Natural killer cell (primary cell): ENCODE results near the gene AP1B1. TPM values are rescaled to one million over a fixed set of nuclear protein-coding genes. Genes with fewer than 3 reads are reported as not detected.
"Not testable (repeated sequence)": the region's sequence is repeated elsewhere in the genome, so short reads cannot be mapped to it uniquely, and the experiment has no call there.

Experiments used
- ATAC-seq, 3 donors: fragments of 150-1000 bp in 2 of 3; fragments of 200-7000 bp in 1 of 3; cut with Tn5 transposase; 1 replicate in 1 of 3; 2 replicates in 2 of 3; pipeline ENCODE4 v1.10.0; 2021; ENCODE audit warnings: mild to moderate bottlenecking in 2 of 3, moderate library complexity in 2 of 3
- DNase-seq, 2 donors: peaks; one replicate each; pipeline versions ENCODE4 v3.0.0 to v3.0.0-alpha.2; 2013 to 2021; ENCODE audit warnings: mixed read lengths in 1 of 2
- H3K27ac ChIP-seq: one replicate; pipeline ENCODE4 v1.5.1; 2013; ENCODE audit warnings: mild to moderate bottlenecking, low read length
- H3K27me3 ChIP-seq: one replicate; pipeline ENCODE4 v1.6.1; 2013; ENCODE audit warnings: low read length; ENCODE audit not compliant: control insufficient read depth, insufficient read depth
- H3K36me3 ChIP-seq: one replicate; pipeline ENCODE4 v1.6.1; 2013; ENCODE audit warnings: low read length; ENCODE audit not compliant: control insufficient read depth, insufficient read depth
- H3K4me1 ChIP-seq: one replicate; pipeline ENCODE4 v1.6.1; 2013; ENCODE audit warnings: low read length; ENCODE audit not compliant: control insufficient read depth, insufficient read depth
- H3K4me3 ChIP-seq: one replicate; pipeline ENCODE4 v1.5.1; 2013; ENCODE audit warnings: low read length
- H3K9me3 ChIP-seq: one replicate; pipeline ENCODE4 v1.6.1; 2013; ENCODE audit warnings: low read length; ENCODE audit not compliant: control insufficient read depth, insufficient read depth
- H3K27ac Mint-ChIP-seq, 2 donors: one replicate each; pipeline ENCODE4 v1.8.0; 2022; ENCODE audit warnings: mild to moderate bottlenecking in 2 of 2, mixed read lengths in 2 of 2, moderate library complexity in 1 of 2
- H3K27me3 Mint-ChIP-seq, 2 donors: one replicate each; pipeline ENCODE4 v1.8.0; 2022; ENCODE audit warnings: low read depth in 2 of 2, mixed read lengths in 2 of 2
- H3K36me3 Mint-ChIP-seq: one replicate; pipeline ENCODE4 v1.8.0; 2022; ENCODE audit warnings: mixed read lengths
- H3K4me1 Mint-ChIP-seq, 2 donors: one replicate each; pipeline ENCODE4 v1.8.0; 2022; ENCODE audit warnings: mixed read lengths in 2 of 2
- H3K4me3 Mint-ChIP-seq: one replicate; pipeline ENCODE4 v1.8.0; 2022; ENCODE audit warnings: mild to moderate bottlenecking, moderate library complexity, mixed read lengths
- H3K9me3 Mint-ChIP-seq, 2 donors: one replicate each; pipeline ENCODE4 v1.8.0; 2022; ENCODE audit warnings: mixed read lengths in 2 of 2
- CTCF ChIP-seq: fragments of 200-600 bp; IDR thresholded peaks from one replicate; pipeline ENCODE4 v1.8.0; 2022; ENCODE audit warnings: antibody characterized with exemption
- WGBS: methylation state at CpG from one replicate; pipeline ENCODE4 v1.1.7; 2013; ENCODE audit warnings: missing lambda C conversion rate; ENCODE audit not compliant: insufficient coverage; 5-methylcytosine and 5-hydroxymethylcytosine counted together
- intact Hi-C: fragments of 100-400 bp; cut with micrococcal nuclease; formaldehyde crosslinking; loops from one replicate; pipeline ENCODE4 v1.14.2; 2022
- total RNA-seq, 4 donors: library from RNA; stranded (reverse); fragments of 120-200 nt in 1 of 4; gene quantifications; one replicate each; pipeline versions ENCODE4 v1.2.3 to v1.2.4, GENCODE V29; 2013 to 2022

Gene AP1B1
- total RNA-seq, 3 donors from 2014 or later (not counting 1 experiment from before 2014, with no cell fraction given): 54.0 to 56.1 (median 54.3) TPM

- H3K27me3 Mint-ChIP-seq: no peaks in the 10 kb centered on the region
- Histone ChIP-seq H3K9me3 (no peaks in the 10 kb centered on the region), H3K27me3 (no peaks in the 10 kb centered on the region), H3K4me1 (no peaks in the 10 kb centered on the region), H3K27ac (no peak overlapping the region), H3K4me3 (no peak overlapping the region), H3K36me3 (peaks cover 14% of the 10 kb centered on the region)
- DNase-seq: no peak
- WGBS: 72% methylated on average over 9 of the region's 9 CpGs
- H3K4me3 Mint-ChIP-seq: no peak overlapping the region
- intact Hi-C loops: no loop called here
- no peak overlapping the region for H3K27ac Mint-ChIP-seq
- ATAC-seq: no peak
- no peaks in the 10 kb centered on the region for H3K36me3 Mint-ChIP-seq
- TF ChIP-seq CTCF: no peak
- no peaks in the 10 kb centered on the region for H3K9me3 Mint-ChIP-seq
- H3K4me1 Mint-ChIP-seq: peaks cover 3 to 11% of the 10 kb centered on the region in 2 donors
These were observed 18.9 kb downstream of the AP1B1 start for GRCh38 chr22:29369460-29369859.

GRCh38 chr22:29359469-29359868 lies 28.9 kb downstream of the AP1B1 start:
- no peaks in the 10 kb centered on the region for H3K9me3 Mint-ChIP-seq
- 94% methylated on average over 9 of the region's 9 CpGs for WGBS
- H3K36me3 Mint-ChIP-seq: no peaks in the 10 kb centered on the region
- H3K9me3 ChIP-seq: no peaks in the 10 kb centered on the region
- H3K4me1 ChIP-seq: no peaks in the 10 kb centered on the region
- no peaks in the 10 kb centered on the region for H3K27me3 Mint-ChIP-seq
- H3K27ac Mint-ChIP-seq: peak overlapping the region in 1 of 2 donors; percentile 40
- no peak for TF ChIP-seq CTCF
- ATAC-seq (no peak), DNase-seq (no peak)
- H3K27me3 ChIP-seq: no peaks in the 10 kb centered on the region
- no peak overlapping the region for H3K4me3 ChIP-seq
- H3K36me3 ChIP-seq: peaks cover 44% of the 10 kb centered on the region
- H3K4me3 Mint-ChIP-seq: no peak overlapping the region
- no peaks in the 10 kb centered on the region for H3K4me1 Mint-ChIP-seq
- no peak overlapping the region for H3K27ac ChIP-seq
- intact Hi-C loops: no loop called here

- H3K36me3 Mint-ChIP-seq, H3K9me3 Mint-ChIP-seq, H3K27me3 ChIP-seq, H3K4me1 Mint-ChIP-seq, H3K27ac ChIP-seq, H3K4me1 ChIP-seq, intact Hi-C loops, DNase-seq, H3K4me3 Mint-ChIP-seq, H3K4me3 ChIP-seq, H3K9me3 ChIP-seq, H3K27me3 Mint-ChIP-seq, ATAC-seq, H3K27ac Mint-ChIP-seq: not testable (repeated sequence)
- peaks cover 61% of the 10 kb centered on the region for H3K36me3 ChIP-seq
- WGBS: 98% methylated on average over 11 of the region's 12 CpGs
These were observed 31.0 kb downstream of the AP1B1 start for GRCh38 chr22:29357193-29357890.

GRCh38 chr22:29353860-29354259 lies 34.5 kb downstream of the AP1B1 start:
- Mint-ChIP-seq H3K9me3 (no peaks in the 10 kb centered on the region), H3K4me1 (no peaks in the 10 kb centered on the region), H3K36me3 (peaks cover under 1% of the 10 kb centered on the region), H3K27me3 (no peaks in the 10 kb centered on the region), H3K4me3 (no peak overlapping the region), H3K27ac (no peak overlapping the region)
- DNase-seq (no peak), ATAC-seq (no peak)
- H3K4me3 ChIP-seq: no peak overlapping the region
- WGBS: over 99% methylated on average over 7 of the region's 8 CpGs
- peaks cover 84% of the 10 kb centered on the region for H3K36me3 ChIP-seq
- TF ChIP-seq CTCF: no peak
- H3K27me3 ChIP-seq: no peaks in the 10 kb centered on the region
- no peaks in the 10 kb centered on the region for H3K4me1 ChIP-seq
- H3K9me3 ChIP-seq: no peaks in the 10 kb centered on the region
- no peak overlapping the region for H3K27ac ChIP-seq
- intact Hi-C loops: no loop called here
